Measurements from ENCODE around the gene HNRNPUL1.

The HNRNPUL1 gene

GRCh38 chr19:41308450-41309179 is 44.4 kb downstream of the HNRNPUL1 start:
- DNase-seq (ENCODE audit: low spot score), result peak; percentile 84

GRCh38 chr19:41309180-41310032 is 45.2 kb downstream of the HNRNPUL1 start:
- DNase-seq (ENCODE audit: low spot score), result no peak

- peak; percentile 88 for DNase-seq (ENCODE audit: low spot score)
Observed at GRCh38 chr19:41310033-41310831, 46.1 kb downstream of the HNRNPUL1 start, which contains the start of gene CCDC97. Gene CCDC97, plus strand, starts transcription at chr19:41310172. Its CDS starts 139 bp downstream, at chr19:41310311.

- DNase-seq (ENCODE audit: low spot score), result no peak
Observed at GRCh38 chr19:41311072-41311471, 46.9 kb downstream of the HNRNPUL1 start.

- DNase-seq (ENCODE audit: low spot score), result no peak
Observed at GRCh38 chr19:41311613-41312012, 47.4 kb downstream of the HNRNPUL1 start.

GRCh38 chr19:41316306-41316920 is 52.2 kb downstream of the HNRNPUL1 start:
- no peak for DNase-seq (ENCODE audit: low spot score)

- DNase-seq (ENCODE audit: low spot score), result no peak
Observed at GRCh38 chr19:41318696-41319499, 54.7 kb downstream of the HNRNPUL1 start.

GRCh38 chr19:41319500-41320184 is 55.5 kb downstream of the HNRNPUL1 start:
- DNase-seq (ENCODE audit: low spot score), result no peak

GRCh38 chr19:41320185-41320518 is 56.0 kb downstream of the HNRNPUL1 start:
- no peak for DNase-seq (ENCODE audit: low spot score)

GRCh38 chr19:41320568-41320967 is 56.4 kb downstream of the HNRNPUL1 start:
- no peak for DNase-seq (ENCODE audit: low spot score)

GRCh38 chr19:41321204-41321599 is 57.0 kb downstream of the HNRNPUL1 start:
- no peak for DNase-seq (ENCODE audit: low spot score)

GRCh38 chr19:41321600-41322270 is 57.6 kb downstream of the HNRNPUL1 start:
- no peak for DNase-seq (ENCODE audit: low spot score)

GRCh38 chr19:41322451-41322850 is 58.3 kb downstream of the HNRNPUL1 start:
- no peak for DNase-seq (ENCODE audit: low spot score)

GRCh38 chr19:41323023-41323422 is 58.9 kb downstream of the HNRNPUL1 start:
- no peak for DNase-seq (ENCODE audit: low spot score)

GRCh38 chr19:41323430-41324125 is 59.4 kb downstream of the HNRNPUL1 start:
- no peak for DNase-seq (ENCODE audit: low spot score)

GRCh38 chr19:41324231-41324702 is 60.1 kb downstream of the HNRNPUL1 start:
- DNase-seq (ENCODE audit: low spot score), result no peak

GRCh38 chr19:41324921-41325639 is 60.9 kb downstream of the HNRNPUL1 start:
- no peak for DNase-seq (ENCODE audit: low spot score)

- no peak for DNase-seq (ENCODE audit: low spot score)
Observed at GRCh38 chr19:41325640-41325946, 61.4 kb downstream of the HNRNPUL1 start.
